ENCODE measurements around the gene MAP1B. TPM values are rescaled to one million over a fixed set of nuclear protein-coding genes. Genes with fewer than 3 reads are reported as not detected.

The MAP1B gene
- polyA plus RNA-seq, 1 experiment: 55.3 TPM

- no peaks in the 10 kb centered on the region for H3K27me3 ChIP-seq (ENCODE audit: control insufficient read depth, insufficient read depth, low read length)
- no peak for TF ChIP-seq CTCF (IDR thresholded peaks at IDR 0.05; ENCODE audit: low read depth, low read length)
- H3K27ac ChIP-seq (ENCODE audit: low read depth, low read length): peak overlapping the region; percentile 82
- H3K4me3 ChIP-seq (ENCODE audit: low read depth, low read length): no peak overlapping the region
- POLR2A ChIA-PET: interaction anchor here (0.6 to 1.5 kb wide), 5 partner anchors 20 to 1562 kb away, joined by 3 to 9 read pairs (median 3); no protein-coding TSS in a partner anchor
- no peak for DNase-seq (ENCODE audit: low read depth, low spot score)
- H3K9me3 ChIP-seq (ENCODE audit: control insufficient read depth, insufficient read depth, low read length): no peaks in the 10 kb centered on the region
- CTCF ChIA-PET: interaction anchor here (0.6 to 1.5 kb wide), 3 partner anchors 20 to 376 kb away, joined by 3 to 4 read pairs (median 4); no protein-coding TSS in a partner anchor
These were observed 52.2 kb downstream of the MAP1B start for GRCh38 chr5:72159501-72159911.

- POLR2A ChIA-PET: interaction anchor here (1.5 kb wide), 1 partner anchor 21 kb away, joined by 9 read pairs; no protein-coding TSS in a partner anchor
- CTCF ChIA-PET: interaction anchor here (0.6 to 1.5 kb wide), 4 partner anchors 12 to 377 kb away, joined by 3 to 5 read pairs (median 4); no protein-coding TSS in a partner anchor
- peak; percentile 93 for DNase-seq (ENCODE audit: low read depth, low spot score)
These were observed 53.1 kb downstream of the MAP1B start for GRCh38 chr5:72160329-72160728.

GRCh38 chr5:72160959-72161358 lies 53.7 kb downstream of the MAP1B start:
- DNase-seq (ENCODE audit: low read depth, low spot score): no peak
- H3K27me3 ChIP-seq (ENCODE audit: control insufficient read depth, insufficient read depth, low read length): no peaks in the 10 kb centered on the region
- ChIA-PET POLR2A (interaction anchor here (1.5 kb wide), 1 partner anchor 22 kb away, joined by 9 read pairs; no protein-coding TSS in a partner anchor), CTCF (interaction anchor here (1.3 to 1.5 kb wide), 2 partner anchors 12 to 377 kb away, joined by 4 to 5 read pairs; no protein-coding TSS in a partner anchor)
- no peaks in the 10 kb centered on the region for H3K9me3 ChIP-seq (ENCODE audit: control insufficient read depth, insufficient read depth, low read length)
- H3K27ac ChIP-seq (ENCODE audit: low read depth, low read length): peak overlapping the region; percentile 89
- no peak overlapping the region for H3K4me3 ChIP-seq (ENCODE audit: low read depth, low read length)
- TF ChIP-seq CTCF (IDR thresholded peaks at IDR 0.05; ENCODE audit: low read depth, low read length): no peak

More at GRCh38 chr5:72160329-72160728, 53.1 kb downstream of the MAP1B start:
- Histone ChIP-seq H3K27ac (ENCODE audit: low read depth, low read length) (peak overlapping the region; percentile 89), H3K9me3 (ENCODE audit: control insufficient read depth, insufficient read depth, low read length) (no peaks in the 10 kb centered on the region), H3K27me3 (ENCODE audit: control insufficient read depth, insufficient read depth, low read length) (no peaks in the 10 kb centered on the region), H3K4me3 (ENCODE audit: low read depth, low read length) (no peak overlapping the region)
- TF ChIP-seq CTCF (IDR thresholded peaks at IDR 0.05; ENCODE audit: low read depth, low read length): no peak

- no peak for TF ChIP-seq CTCF (IDR thresholded peaks at IDR 0.05; ENCODE audit: low read depth, low read length)
- H3K9me3 ChIP-seq (ENCODE audit: control insufficient read depth, insufficient read depth, low read length): no peaks in the 10 kb centered on the region
- POLR2A ChIA-PET: interaction anchor here (0.6 kb wide), 1 partner anchor 23 kb away, joined by 3 read pairs; no protein-coding TSS in a partner anchor
- no peak overlapping the region for H3K4me3 ChIP-seq (ENCODE audit: low read depth, low read length)
- H3K27ac ChIP-seq (ENCODE audit: low read depth, low read length): no peak overlapping the region
- CTCF ChIA-PET: interaction anchor here (0.6 to 0.7 kb wide), 3 partner anchors 32 to 194 kb away, joined by 3 to 12 read pairs (median 4); no protein-coding TSS in a partner anchor
- DNase-seq (ENCODE audit: low read depth, low spot score): no peak
- no peaks in the 10 kb centered on the region for H3K27me3 ChIP-seq (ENCODE audit: control insufficient read depth, insufficient read depth, low read length)
These were observed 54.7 kb downstream of the MAP1B start for GRCh38 chr5:72161951-72162350.

- TF ChIP-seq CTCF (IDR thresholded peaks at IDR 0.05; ENCODE audit: low read depth, low read length): no peak
- no peaks in the 10 kb centered on the region for H3K27me3 ChIP-seq (ENCODE audit: control insufficient read depth, insufficient read depth, low read length)
- no peak overlapping the region for H3K27ac ChIP-seq (ENCODE audit: low read depth, low read length)
- H3K4me3 ChIP-seq (ENCODE audit: low read depth, low read length): no peak overlapping the region
- H3K9me3 ChIP-seq (ENCODE audit: control insufficient read depth, insufficient read depth, low read length): no peaks in the 10 kb centered on the region
- ChIA-PET CTCF (interaction anchor here (0.7 to 1.3 kb wide), 2 partner anchors 10 to 28 kb away, joined by 3 read pairs; no protein-coding TSS in a partner anchor), POLR2A (no interaction called here)
- DNase-seq (ENCODE audit: low read depth, low spot score): no peak
These were observed 56.2 kb downstream of the MAP1B start for GRCh38 chr5:72163349-72163983.

Measured in AG04450 (cell line).